Measurements from ENCODE around the gene GPRIN1. TPM values are rescaled to one million over a fixed set of nuclear protein-coding genes. Genes with fewer than 3 reads are reported as not detected.

The GPRIN1 gene
- total and polyA plus RNA-seq, 2 of the 4 experiments (the other 2 are of a cell fraction) = 3.0 to 4.7 TPM

- H4K91ac ChIP-seq (ENCODE audit: insufficient read depth, low read depth, low read length) = no peak overlapping the region
- H3K79me1 ChIP-seq (ENCODE audit: low read depth in 1 of 2, low read length in 2 of 2) = peaks cover 4 to 30% of the 10 kb centered on the region in 2 experiments; a peak in 3 of 4 replicates
- CTCF ChIA-PET = no interaction called here
- DNase-seq (no peak), ATAC-seq (ENCODE audit: low read depth) (no peak)
- H2AK9ac ChIP-seq (replicated peaks; ENCODE audit: low read depth, low read length, poor library complexity) = peak overlapping the region; percentile 16
- H3K27me3 ChIP-seq (ENCODE audit: control insufficient read depth, insufficient read depth, low read length) = no peaks in the 10 kb centered on the region
- no peak overlapping the region for H2BK20ac ChIP-seq (ENCODE audit: low read depth, low read length)
- H3K9me1 ChIP-seq (ENCODE audit: insufficient read depth, low read length) = peaks cover 28% of the 10 kb centered on the region
- no peaks in the 10 kb centered on the region for H3K9me3 ChIP-seq (ENCODE audit: control insufficient read depth, insufficient read depth, low read length)
- H3K14ac ChIP-seq (replicated peaks; ENCODE audit: low read depth, low read length) = no peak overlapping the region
- H3K23ac ChIP-seq (ENCODE audit: low read depth, low read length) = peak overlapping the region; percentile 61; the same call in 1 of the 2 replicates
- no TSS peak for BruUV-seq (replicated peaks)
- H3K56ac ChIP-seq (ENCODE audit: extremely low read depth, insufficient read depth, low read length) = no peak overlapping the region; the same call in 1 of the 2 replicates
- H4K8ac ChIP-seq (ENCODE audit: low read depth in 2 of 2, low read length in 2 of 2) = no peak overlapping the region
- H3K4ac ChIP-seq (ENCODE audit: low read depth, low read length) = no peak overlapping the region
- peak overlapping the region; percentile 89 for H2AFZ ChIP-seq (replicated peaks; ENCODE audit: low read length, poor library complexity)
- dilution Hi-C loops (cut with HindIII; ENCODE audit: low sequenced_read_pairs, unreplicated experiment) (no loop called here), in situ Hi-C loops (cut with MboI; ENCODE audit: low sequenced_read_pairs) (no loop called here), intact Hi-C loops (cut with micrococcal nuclease) (no loop called here)
- TF ChIP-seq BHLHE40 (IDR thresholded peaks at IDR 0.05; ENCODE audit: low read depth, low read length) (no peak), MAZ (IDR thresholded peaks at IDR 0.05; ENCODE audit: borderline replicate concordance, low read depth, low read length) (0 out of 2 replicates have a peak, but pooled peaks have one; percentile 16), RCOR1 (IDR thresholded peaks at IDR 0.05; ENCODE audit: insufficient replicate concordance, low read length) (no peak), CEBPB (IDR thresholded peaks at IDR 0.05; ENCODE audit: low read depth, low read length) (no peak), MXI1 (IDR thresholded peaks at IDR 0.05; ENCODE audit: borderline replicate concordance, low read depth, low read length) (no peak), CTCF (conservative IDR thresholded peaks at IDR 0.05; ENCODE audit: low read depth, low read length) (no peak)
- no peak overlapping the region for H4K5ac ChIP-seq (ENCODE audit: low read depth, low read length)
- peak overlapping the region; percentile 52 for H3K4me2 ChIP-seq (ENCODE audit: low read depth, low read length)
- peaks cover 21% of the 10 kb centered on the region for H4K20me1 ChIP-seq (ENCODE audit: insufficient read depth, low read length)
- H3K18ac ChIP-seq (ENCODE audit: low read depth, low read length) = no peak overlapping the region
- WGBS, 2 experiments (ENCODE audit: extremely low coverage in 2 of 2, insufficient read length in 1 of 2) = 14% methylated on average over 19 of the region's 46 CpGs; no CpG with 5 or more reads in 1 of the 2 experiments
- peak overlapping the region; percentile 74 for H3K4me3 ChIP-seq (ENCODE audit: insufficient read depth, low read depth, low read length)
- no peak overlapping the region for H2BK120ac ChIP-seq (ENCODE audit: low read depth, low read length)
- POLR2A ChIA-PET (ENCODE audit: unreplicated experiment) = no interaction called here
- H2BK5ac ChIP-seq (ENCODE audit: low read depth, low read length, poor library complexity, severe bottlenecking) = no peak overlapping the region
- H3K9ac ChIP-seq (ENCODE audit: low read depth, low read length) = no peak overlapping the region
- no peak overlapping the region; the same call in 1 of the 2 replicates for H3K27ac ChIP-seq (ENCODE audit: insufficient read depth, low read length)
- H3K36me3 ChIP-seq (ENCODE audit: control insufficient read depth, insufficient read depth, low read length) = no peaks in the 10 kb centered on the region
- peaks cover 8% of the 10 kb centered on the region for H3K4me1 ChIP-seq (ENCODE audit: control insufficient read depth, insufficient read depth, low read length)
- no peak overlapping the region for H2BK15ac ChIP-seq (ENCODE audit: low read depth, low read length)
- peak overlapping the region; percentile 58; the same call in 1 of the 2 replicates for H2AK5ac ChIP-seq (ENCODE audit: low read depth, low read length)
Observed at GRCh38 chr5:176608937-176609723, 826 bp downstream of the GPRIN1 start.

Data from IMR-90 (cell line).